GM12801 (cell line): ENCODE results near the gene ANKRD12.

Source experiments
- TF ChIP-seq, protein P1 (sequence below): IDR thresholded peaks from one replicate; pipeline ENCODE4 v1.5.1; 2011; ENCODE audit warnings: control low read depth; ENCODE audit not compliant: insufficient read length; ENCODE audit errors: extremely low read depth

ANKRD12 gene

GRCh38 chr18:9113468-9114149, 23.0 kb upstream of the ANKRD12 start:
- TF ChIP-seq, protein P1, sequence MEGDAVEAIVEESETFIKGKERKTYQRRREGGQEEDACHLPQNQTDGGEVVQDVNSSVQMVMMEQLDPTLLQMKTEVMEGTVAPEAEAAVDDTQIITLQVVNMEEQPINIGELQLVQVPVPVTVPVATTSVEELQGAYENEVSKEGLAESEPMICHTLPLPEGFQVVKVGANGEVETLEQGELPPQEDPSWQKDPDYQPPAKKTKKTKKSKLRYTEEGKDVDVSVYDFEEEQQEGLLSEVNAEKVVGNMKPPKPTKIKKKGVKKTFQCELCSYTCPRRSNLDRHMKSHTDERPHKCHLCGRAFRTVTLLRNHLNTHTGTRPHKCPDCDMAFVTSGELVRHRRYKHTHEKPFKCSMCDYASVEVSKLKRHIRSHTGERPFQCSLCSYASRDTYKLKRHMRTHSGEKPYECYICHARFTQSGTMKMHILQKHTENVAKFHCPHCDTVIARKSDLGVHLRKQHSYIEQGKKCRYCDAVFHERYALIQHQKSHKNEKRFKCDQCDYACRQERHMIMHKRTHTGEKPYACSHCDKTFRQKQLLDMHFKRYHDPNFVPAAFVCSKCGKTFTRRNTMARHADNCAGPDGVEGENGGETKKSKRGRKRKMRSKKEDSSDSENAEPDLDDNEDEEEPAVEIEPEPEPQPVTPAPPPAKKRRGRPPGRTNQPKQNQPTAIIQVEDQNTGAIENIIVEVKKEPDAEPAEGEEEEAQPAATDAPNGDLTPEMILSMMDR, result no peak

DNA sequence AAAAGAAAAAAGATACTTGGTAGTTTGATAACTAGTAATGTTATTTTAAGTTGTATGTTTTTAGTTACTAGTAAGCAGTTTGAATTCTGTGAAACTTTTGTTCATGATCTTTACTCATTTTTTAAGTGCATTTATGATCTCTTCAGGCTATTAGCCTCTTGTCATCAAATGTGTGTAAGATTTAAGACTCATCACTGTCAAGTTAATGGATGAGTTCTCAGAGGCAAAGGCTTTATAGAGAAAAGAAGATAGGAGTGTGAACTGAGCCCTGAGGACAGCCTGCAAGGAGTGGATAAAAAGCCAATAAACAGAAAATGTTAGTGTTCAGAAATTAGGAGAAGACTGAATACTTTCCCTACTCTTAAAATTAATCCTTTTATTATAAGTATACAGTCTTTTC, 20.6 kb upstream of the ANKRD12 start:
- TF ChIP-seq, protein P1, result no peak

DNA sequence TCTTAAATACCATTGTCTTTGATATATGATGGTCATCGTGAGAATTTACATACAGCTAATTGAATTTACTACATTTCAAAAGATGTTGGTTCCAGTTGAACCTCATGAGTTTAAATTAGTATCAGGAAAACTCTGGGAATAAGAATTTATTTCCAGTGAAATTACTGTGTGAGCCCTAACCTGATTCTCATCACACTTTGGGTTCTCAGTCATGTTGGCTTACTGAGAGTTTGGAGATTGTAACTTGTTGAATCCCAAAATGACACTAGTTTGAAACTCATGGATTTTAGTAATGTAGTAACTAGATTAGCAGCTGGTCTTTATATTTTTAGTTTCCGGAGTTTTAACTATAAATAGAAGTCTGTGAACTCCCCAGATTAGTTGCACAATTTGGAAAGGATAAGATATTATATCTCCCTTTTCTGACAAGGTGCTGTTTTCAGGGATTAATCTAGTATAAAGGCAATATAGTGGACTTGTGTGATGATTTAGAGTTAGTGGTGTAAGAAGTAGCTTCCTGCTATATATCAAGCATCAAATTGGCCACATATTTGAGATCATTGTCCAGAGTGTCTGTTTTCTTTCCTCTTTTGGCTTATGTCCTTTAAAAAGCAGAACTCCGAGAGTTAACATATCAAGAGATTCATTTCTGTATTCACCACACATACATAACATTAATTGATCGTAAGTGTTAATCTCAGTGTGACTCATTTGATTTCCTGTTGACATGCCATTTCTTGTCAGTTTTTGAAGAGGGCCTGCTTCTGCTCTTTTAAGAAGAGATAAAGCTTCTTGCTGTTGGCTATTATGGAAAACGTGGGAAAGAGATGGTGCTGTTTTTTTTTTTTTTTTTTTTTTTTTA, 18.4 kb upstream of the ANKRD12 start:
- TF ChIP-seq, protein P1, result no peak

- TF ChIP-seq, protein P1, result no peak
Measured at GRCh38 chr18:9120796-9121195, 15.8 kb upstream of the ANKRD12 start.

DNA sequence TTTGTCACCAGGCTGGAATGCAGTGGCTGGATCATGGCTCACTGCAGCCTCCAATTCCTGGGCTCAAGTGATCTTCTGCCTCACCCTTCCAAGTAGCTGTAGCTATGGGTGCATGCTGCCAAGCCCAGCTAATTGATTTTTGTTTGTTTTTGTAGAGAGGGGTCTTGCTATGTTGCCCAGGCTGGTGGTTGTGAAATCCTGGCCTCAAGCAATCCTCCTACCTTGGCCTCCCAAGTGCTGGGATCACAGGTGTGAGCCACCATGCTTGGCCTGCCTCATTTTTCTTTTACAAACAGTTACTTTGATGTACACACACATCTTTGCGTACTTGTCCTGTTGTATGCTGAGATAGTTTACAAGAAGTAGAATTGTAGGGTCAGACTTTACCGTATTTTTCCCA, 13.1 kb upstream of the ANKRD12 start:
- TF ChIP-seq, protein P1, result no peak

GRCh38 chr18:9124824-9125223, 11.8 kb upstream of the ANKRD12 start:
- TF ChIP-seq, protein P1, result no peak

DNA sequence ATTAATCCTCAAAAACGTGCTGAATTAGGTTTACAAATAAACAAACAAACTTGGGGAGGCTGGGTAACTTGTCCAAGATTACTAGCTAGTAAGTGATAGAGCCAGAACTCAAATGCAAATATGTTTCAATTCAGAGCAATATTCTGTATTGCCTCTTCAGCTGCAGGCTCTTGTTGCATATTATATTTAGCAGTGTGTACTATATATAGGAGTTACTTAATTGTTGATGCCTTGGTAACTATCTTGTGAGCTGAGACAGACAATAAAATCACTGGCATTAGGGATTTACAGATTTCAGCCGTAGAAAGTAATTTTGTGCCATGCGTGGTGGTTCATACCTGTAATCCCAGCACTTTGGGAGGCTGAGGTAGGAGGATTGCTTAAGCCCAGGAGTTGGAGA, 10.2 kb upstream of the ANKRD12 start:
- TF ChIP-seq, protein P1, result no peak
